Endodermal cell (in vitro differentiated cells): ENCODE data around the gene IFIT1. TPM values are rescaled to one million over a fixed set of nuclear protein-coding genes. Genes with fewer than 3 reads are reported as not detected.

Source experiments
- DNase-seq: peaks from one replicate; pipeline ENCODE4 v3.0.0-alpha.2; 2017
- H3K27ac ChIP-seq: 2 replicates; pipeline ENCODE4 v1.5.1; 2013; ENCODE audit warnings: mild to moderate bottlenecking, low read depth, low read length, moderate library complexity
- H3K27me3 ChIP-seq: 2 replicates; pipeline ENCODE4 v1.6.1; 2013; ENCODE audit warnings: mild to moderate bottlenecking, low read length, moderate library complexity; ENCODE audit not compliant: insufficient read depth, control insufficient read depth, poor library complexity, severe bottlenecking
- H3K36me3 ChIP-seq: 2 replicates; pipeline ENCODE4 v1.7.0; 2013; ENCODE audit warnings: mild to moderate bottlenecking, low read length, moderate library complexity; ENCODE audit not compliant: control insufficient read depth, insufficient read depth
- H3K4me1 ChIP-seq: one replicate; pipeline ENCODE4 v1.7.0; 2013; ENCODE audit warnings: low read length; ENCODE audit not compliant: control insufficient read depth, insufficient read depth
- H3K4me3 ChIP-seq: 2 replicates; pipeline ENCODE4 v1.5.1; 2013; ENCODE audit warnings: mild to moderate bottlenecking, low read length, moderate library complexity
- H3K9ac ChIP-seq: 2 replicates; pipeline ENCODE4 v1.6.1; 2013; ENCODE audit warnings: mild to moderate bottlenecking, low read length, moderate library complexity; ENCODE audit not compliant: poor library complexity, severe bottlenecking; ENCODE audit errors: extremely low read depth
- H3K9me3 ChIP-seq: 2 replicates; pipeline ENCODE4 v1.6.1; 2013; ENCODE audit warnings: mild to moderate bottlenecking, low read length, moderate library complexity; ENCODE audit not compliant: control insufficient read depth
- H3K27ac Mint-ChIP-seq: 2 replicates; pipeline ENCODE4 v1.8.0; 2020; ENCODE audit warnings: mixed read lengths
- H3K27me3 Mint-ChIP-seq: 2 replicates; pipeline ENCODE4 v1.8.0; 2021; ENCODE audit warnings: mild to moderate bottlenecking, mixed read lengths; ENCODE audit not compliant: insufficient read depth
- H3K36me3 Mint-ChIP-seq: 2 replicates; pipeline ENCODE4 v1.8.0; 2020; ENCODE audit warnings: low read depth, mixed read lengths
- H3K4me1 Mint-ChIP-seq: 2 replicates; pipeline ENCODE4 v1.8.0; 2020; ENCODE audit warnings: mixed read lengths
- H3K4me3 Mint-ChIP-seq: 2 replicates; pipeline ENCODE4 v1.8.0; 2020; ENCODE audit warnings: mild to moderate bottlenecking, moderate library complexity, mixed read lengths
- H3K9me3 Mint-ChIP-seq: 2 replicates; pipeline ENCODE4 v1.8.0; 2020; ENCODE audit warnings: mild to moderate bottlenecking, mixed read lengths
- WGBS, 2 experiments: methylation state at CpG; one replicate each; pipeline versions ENCODE4 v1.1.5 to v1.1.7; 2013; ENCODE audit warnings: missing lambda C conversion rate in 2 of 2, mixed read lengths in 1 of 2; ENCODE audit not compliant: insufficient coverage in 1 of 2, insufficient read length in 1 of 2; 5-methylcytosine and 5-hydroxymethylcytosine counted together
- long read RNA-seq, 4 experiments: library from polyadenylated mRNA in 2 of 4; library from RNA in 1 of 4; library from capped mRNA in 1 of 4; stranded (forward) in 3 of 4; unstranded in 1 of 4; transcript quantifications; one replicate each; pipeline ENCODE4 v2.0.0, GENCODE V29; 2020 to 2021; ENCODE audit warnings: inconsistent platforms in 1 of 4
- polyA plus RNA-seq, 2 experiments: library from polyadenylated mRNA; stranded (reverse); fragments of 50-300 nt; gene quantifications; one replicate each; pipeline ENCODE4 v1.2.3, GENCODE V29; 2013
- total RNA-seq, 2 donors: library from RNA; stranded (reverse); fragmentation: NEBNext Ultra II Directional in 1 of 2; extraction: Animal tissue kit (Norgen Biotek cat#: 25700) in 1 of 2; gene quantifications; 2 replicates in 1 of 2; 3 replicates in 1 of 2; pipeline ENCODE4 v1.2.1, GENCODE V29; 2021
- TF ChIP-seq, protein P1 (sequence below): fragments of 200-600 bp; sonication (generic); conservative IDR thresholded peaks from 2 replicates; pipeline ENCODE4 v1.5.0; 2021; ENCODE audit warnings: antibody characterized with exemption, mild to moderate bottlenecking

Gene IFIT1, protein sequence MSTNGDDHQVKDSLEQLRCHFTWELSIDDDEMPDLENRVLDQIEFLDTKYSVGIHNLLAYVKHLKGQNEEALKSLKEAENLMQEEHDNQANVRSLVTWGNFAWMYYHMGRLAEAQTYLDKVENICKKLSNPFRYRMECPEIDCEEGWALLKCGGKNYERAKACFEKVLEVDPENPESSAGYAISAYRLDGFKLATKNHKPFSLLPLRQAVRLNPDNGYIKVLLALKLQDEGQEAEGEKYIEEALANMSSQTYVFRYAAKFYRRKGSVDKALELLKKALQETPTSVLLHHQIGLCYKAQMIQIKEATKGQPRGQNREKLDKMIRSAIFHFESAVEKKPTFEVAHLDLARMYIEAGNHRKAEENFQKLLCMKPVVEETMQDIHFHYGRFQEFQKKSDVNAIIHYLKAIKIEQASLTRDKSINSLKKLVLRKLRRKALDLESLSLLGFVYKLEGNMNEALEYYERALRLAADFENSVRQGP
- under 1 TPM in 1 of 2 donors, not detected in 1; 0.59 TPM for total RNA-seq
- 7.4 TPM for polyA plus RNA-seq (2013, experiment 1 of 2)
- polyA plus RNA-seq (2013, experiment 2 of 2), result 7.7 TPM
- long read RNA-seq, experiment 1, result 0 reads
- long read RNA-seq, experiment 2, result 0 reads
- long read RNA-seq, experiment 3, transcript IFIT1-201 (2 exons, 1,880 nt), result major isoform, 5 of 5 reads
- long read RNA-seq, experiment 3, partial matches to known transcripts, result 0 of 5 reads
- long read RNA-seq, experiment 3, other reads (novel, unspliced or antisense), result 0 of 5 reads
- long read RNA-seq, experiment 4, result 0 reads

DNA sequence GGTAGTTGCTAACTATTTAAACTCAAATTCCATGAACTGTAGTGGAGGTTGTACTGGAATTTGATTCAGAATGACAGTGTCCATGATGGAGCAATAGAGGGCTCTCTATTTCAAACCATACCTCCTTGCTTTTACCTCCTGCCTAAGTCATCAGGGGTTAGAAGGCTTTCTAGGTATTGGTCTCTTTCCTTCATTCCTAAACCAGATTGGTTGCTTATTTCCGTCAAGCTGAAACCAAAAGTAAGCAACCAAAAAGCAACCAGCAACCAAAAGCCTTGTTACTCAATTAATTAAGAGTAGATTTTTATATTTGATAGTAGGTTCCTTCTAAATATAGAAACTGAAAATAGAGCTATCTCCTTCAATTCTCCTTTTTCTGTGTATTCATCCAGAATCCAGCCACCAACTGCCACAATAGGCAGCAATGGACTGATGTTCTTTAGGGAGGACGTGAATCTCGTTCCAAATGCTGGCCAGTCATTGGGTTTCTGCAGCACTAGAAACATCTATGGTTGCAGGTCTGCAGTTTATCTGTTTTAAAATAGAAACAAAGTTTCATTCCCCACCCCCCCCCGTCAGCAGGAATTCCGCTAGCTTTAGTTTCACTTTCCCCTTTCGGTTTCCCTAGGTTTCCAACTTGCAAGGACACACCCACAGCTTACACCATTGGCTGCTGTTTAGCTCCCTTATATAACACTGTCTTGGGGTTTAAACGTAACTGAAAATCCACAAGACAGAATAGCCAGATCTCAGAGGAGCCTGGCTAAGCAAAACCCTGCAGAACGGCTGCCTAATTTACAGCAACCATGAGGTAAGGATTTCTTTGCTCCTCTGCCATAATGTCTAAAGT, at the start of gene IFIT1:
Gene IFIT1, plus strand, starts transcription at position 717 of the 850 bp plus-strand sequence. Its CDS starts 90 bp downstream, at position 807.
- Histone ChIP-seq H3K36me3 (no peaks in the 10 kb centered on the region), H3K27me3 (no peaks in the 10 kb centered on the region), H3K9ac (no peak within 1 kb of the TSS), H3K9me3 (no peaks in the 10 kb centered on the region), H3K4me1 (peaks cover 8% of the 10 kb centered on the region), H3K27ac (no peak within 1 kb of the TSS), H3K4me3 (peak within 1 kb of the TSS; percentile 77)
- Mint-ChIP-seq H3K4me3 (peak within 1 kb of the TSS; percentile 41), H3K27me3 (no peaks in the 10 kb centered on the region), H3K9me3 (peaks cover 9% of the 10 kb centered on the region), H3K36me3 (no peaks in the 10 kb centered on the region), H3K27ac (no peak within 1 kb of the TSS), H3K4me1 (peaks cover 17% of the 10 kb centered on the region)
- WGBS, 2 experiments, result 0 to 16% methylated on average over 2 to 7 of the region's 8 CpGs
- TF ChIP-seq, protein P1, sequence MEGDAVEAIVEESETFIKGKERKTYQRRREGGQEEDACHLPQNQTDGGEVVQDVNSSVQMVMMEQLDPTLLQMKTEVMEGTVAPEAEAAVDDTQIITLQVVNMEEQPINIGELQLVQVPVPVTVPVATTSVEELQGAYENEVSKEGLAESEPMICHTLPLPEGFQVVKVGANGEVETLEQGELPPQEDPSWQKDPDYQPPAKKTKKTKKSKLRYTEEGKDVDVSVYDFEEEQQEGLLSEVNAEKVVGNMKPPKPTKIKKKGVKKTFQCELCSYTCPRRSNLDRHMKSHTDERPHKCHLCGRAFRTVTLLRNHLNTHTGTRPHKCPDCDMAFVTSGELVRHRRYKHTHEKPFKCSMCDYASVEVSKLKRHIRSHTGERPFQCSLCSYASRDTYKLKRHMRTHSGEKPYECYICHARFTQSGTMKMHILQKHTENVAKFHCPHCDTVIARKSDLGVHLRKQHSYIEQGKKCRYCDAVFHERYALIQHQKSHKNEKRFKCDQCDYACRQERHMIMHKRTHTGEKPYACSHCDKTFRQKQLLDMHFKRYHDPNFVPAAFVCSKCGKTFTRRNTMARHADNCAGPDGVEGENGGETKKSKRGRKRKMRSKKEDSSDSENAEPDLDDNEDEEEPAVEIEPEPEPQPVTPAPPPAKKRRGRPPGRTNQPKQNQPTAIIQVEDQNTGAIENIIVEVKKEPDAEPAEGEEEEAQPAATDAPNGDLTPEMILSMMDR, result no peak
- peak; percentile 66 for DNase-seq

DNA sequence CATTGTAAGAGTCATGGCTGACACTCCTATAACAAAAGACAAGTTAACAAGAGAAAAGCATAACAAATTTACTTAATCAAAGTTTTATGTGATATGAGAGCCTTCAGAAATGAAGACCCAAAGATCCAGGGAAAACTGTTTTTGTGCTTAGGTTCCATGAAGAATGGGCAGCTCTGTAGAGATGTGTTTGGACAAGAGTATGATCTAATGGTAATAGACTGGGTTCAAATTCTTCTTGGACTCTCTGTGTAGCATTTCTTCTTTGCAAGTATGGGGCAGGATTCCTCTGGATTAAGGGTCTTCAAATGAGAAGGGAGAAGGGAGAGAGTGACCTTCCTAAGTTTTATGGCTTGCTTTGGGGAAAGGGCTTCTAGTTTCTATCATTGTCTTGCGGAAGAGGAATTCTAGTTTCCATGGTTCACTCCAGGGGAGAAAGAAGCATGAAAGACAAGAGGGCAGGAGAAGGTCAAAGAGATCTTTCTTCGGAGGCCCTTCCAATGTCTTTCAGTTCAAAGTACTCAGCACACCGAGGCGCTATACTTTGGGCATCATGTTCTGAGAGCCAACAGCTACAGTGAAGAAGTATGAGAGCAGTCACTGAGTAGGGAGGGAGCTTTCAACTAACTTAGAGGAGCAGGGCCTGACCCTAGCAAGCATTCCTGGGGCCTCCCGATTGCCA, 49.2 kb upstream of the IFIT1 start:
- peaks cover under 1% of the 10 kb centered on the region for H3K4me1 ChIP-seq
- no peaks in the 10 kb centered on the region for H3K36me3 Mint-ChIP-seq
- no peaks in the 10 kb centered on the region for H3K36me3 ChIP-seq
- H3K9ac ChIP-seq, result no peak overlapping the region
- whole genome bisulfite sequencing, 2 experiments, result 80 to 93% methylated on average over 2 to 5 of the region's 5 CpGs
- no peaks in the 10 kb centered on the region for H3K9me3 Mint-ChIP-seq
- no peaks in the 10 kb centered on the region for H3K27me3 ChIP-seq
- TF ChIP-seq, protein P1, result no peak
- no peak overlapping the region for H3K27ac Mint-ChIP-seq
- H3K27ac ChIP-seq, result peak overlapping the region; percentile 32
- H3K4me3 Mint-ChIP-seq, result no peak overlapping the region
- peaks cover 26% of the 10 kb centered on the region for H3K4me1 Mint-ChIP-seq
- H3K4me3 ChIP-seq, result no peak overlapping the region
- H3K9me3 ChIP-seq, result no peaks in the 10 kb centered on the region
- H3K27me3 Mint-ChIP-seq, result no peaks in the 10 kb centered on the region
- DNase-seq, result no peak

DNA sequence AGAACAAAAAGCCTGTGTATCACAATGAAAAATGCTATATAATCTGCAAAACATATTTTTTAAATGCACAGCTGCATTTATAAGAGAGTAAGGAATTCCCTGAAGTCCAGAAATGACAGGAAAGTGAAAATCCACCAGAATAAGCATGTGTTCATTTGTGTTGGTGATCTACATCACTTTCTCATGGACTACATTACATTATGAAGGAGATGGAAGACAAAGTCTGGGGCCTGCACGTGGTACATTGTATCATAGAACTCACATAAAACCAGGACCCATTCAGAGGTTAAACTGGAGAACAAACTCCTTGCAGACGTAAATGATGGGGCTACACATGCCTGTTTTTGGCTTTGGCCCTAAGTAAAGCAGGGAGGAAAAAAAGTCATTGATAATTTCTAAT, 48.3 kb upstream of the IFIT1 start:
- Histone ChIP-seq H3K36me3 (no peaks in the 10 kb centered on the region), H3K27ac (no peak overlapping the region), H3K9me3 (no peaks in the 10 kb centered on the region), H3K4me3 (no peak overlapping the region), H3K27me3 (no peaks in the 10 kb centered on the region), H3K9ac (no peak overlapping the region), H3K4me1 (peaks cover 5% of the 10 kb centered on the region)
- DNase-seq, result no peak
- Mint-ChIP-seq H3K4me3 (no peak overlapping the region), H3K4me1 (peaks cover 35% of the 10 kb centered on the region), H3K27ac (no peak overlapping the region), H3K9me3 (no peaks in the 10 kb centered on the region), H3K27me3 (no peaks in the 10 kb centered on the region), H3K36me3 (no peaks in the 10 kb centered on the region)
- 89% methylated on average over 2 of the region's 2 CpGs; no CpG with 5 or more reads in 1 of the 2 experiments for WGBS, 2 experiments
- TF ChIP-seq, protein P1, result no peak
